ENCODE measurements around the gene LBR.

DNA sequence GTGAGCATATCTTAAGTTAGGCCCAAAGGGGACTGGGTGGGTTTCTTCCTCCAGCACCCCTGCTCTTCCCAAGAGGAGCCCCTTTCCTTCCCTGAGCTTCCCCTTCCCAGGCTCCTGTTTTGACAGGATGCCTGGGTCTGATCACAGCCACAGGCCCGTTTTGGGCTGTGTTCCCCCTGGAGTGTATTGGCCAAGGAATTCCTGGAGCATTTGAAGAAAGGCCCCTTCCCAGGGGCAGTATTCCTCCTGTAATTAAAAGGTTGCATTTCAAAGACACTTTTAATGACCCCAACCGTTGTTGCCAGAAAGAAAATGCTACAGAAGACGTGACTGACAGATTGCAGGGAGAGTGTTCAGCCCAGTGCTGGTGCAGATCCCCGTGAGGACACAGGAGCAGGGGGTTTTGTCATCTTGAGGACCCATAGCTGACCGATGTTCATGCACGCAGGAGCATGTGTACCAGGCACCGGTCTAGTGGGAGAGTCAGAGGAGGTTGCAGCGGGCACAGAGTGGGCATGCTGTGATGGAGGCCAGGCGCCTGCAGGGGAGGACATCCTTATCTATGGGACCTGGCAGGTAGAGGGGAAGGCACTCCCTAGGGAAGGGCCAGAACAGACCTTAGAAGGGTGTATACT, 19.3 kb upstream of the LBR start:
- TF ChIP-seq, protein P1, sequence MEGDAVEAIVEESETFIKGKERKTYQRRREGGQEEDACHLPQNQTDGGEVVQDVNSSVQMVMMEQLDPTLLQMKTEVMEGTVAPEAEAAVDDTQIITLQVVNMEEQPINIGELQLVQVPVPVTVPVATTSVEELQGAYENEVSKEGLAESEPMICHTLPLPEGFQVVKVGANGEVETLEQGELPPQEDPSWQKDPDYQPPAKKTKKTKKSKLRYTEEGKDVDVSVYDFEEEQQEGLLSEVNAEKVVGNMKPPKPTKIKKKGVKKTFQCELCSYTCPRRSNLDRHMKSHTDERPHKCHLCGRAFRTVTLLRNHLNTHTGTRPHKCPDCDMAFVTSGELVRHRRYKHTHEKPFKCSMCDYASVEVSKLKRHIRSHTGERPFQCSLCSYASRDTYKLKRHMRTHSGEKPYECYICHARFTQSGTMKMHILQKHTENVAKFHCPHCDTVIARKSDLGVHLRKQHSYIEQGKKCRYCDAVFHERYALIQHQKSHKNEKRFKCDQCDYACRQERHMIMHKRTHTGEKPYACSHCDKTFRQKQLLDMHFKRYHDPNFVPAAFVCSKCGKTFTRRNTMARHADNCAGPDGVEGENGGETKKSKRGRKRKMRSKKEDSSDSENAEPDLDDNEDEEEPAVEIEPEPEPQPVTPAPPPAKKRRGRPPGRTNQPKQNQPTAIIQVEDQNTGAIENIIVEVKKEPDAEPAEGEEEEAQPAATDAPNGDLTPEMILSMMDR (IDR thresholded peaks at IDR 0.05): no peak
- TF ChIP-seq POLR2A (IDR thresholded peaks at IDR 0.05): no peak

All from adrenal gland (tissue), 5 donors.